Measurements from ENCODE around the gene P4HA1.

GRCh38 chr10:73073627-73074026 is 23.0 kb downstream of the P4HA1 start:
- TF ChIP-seq GATA2 (IDR thresholded peaks at IDR 0.05; ENCODE audit: low read depth, low read length): no peak
- TF ChIP-seq GATA3 (IDR thresholded peaks at IDR 0.05; ENCODE audit: low read depth, low read length): no peak
